Spleen (tissue), 11 donors: Measurements from ENCODE around the gene TRPM5. TPM values are rescaled to one million over a fixed set of nuclear protein-coding genes. Genes with fewer than 3 reads are reported as not detected.

Experiments used
- DNase-seq: peaks from one replicate; pipeline ENCODE4 v3.0.0-alpha.2; 2020
- H3K27ac ChIP-seq, 8 donors: fragments of 200-600 bp; sonication (generic) in 7 of 8; 1 replicate in 4 of 8; 2 replicates in 4 of 8; pipeline versions ENCODE4 v1.5.0 to v1.8.0; 2016 to 2021; ENCODE audit warnings: inconsistent platforms in 4 of 8, mild to moderate bottlenecking in 4 of 8, moderate library complexity in 1 of 8
- H3K27me3 ChIP-seq, 7 donors: fragments of 200-600 bp; sonication (generic) in 6 of 7; replicated peaks in 1 of 7; 1 replicate in 4 of 7; 2 replicates in 3 of 7; pipeline versions ENCODE4 v1.5.0 to v1.8.0; 2016 to 2021; ENCODE audit warnings: inconsistent platforms in 3 of 7, mild to moderate bottlenecking in 1 of 7
- H3K36me3 ChIP-seq, 6 donors: fragments of 200-600 bp; sonication (generic) in 5 of 6; 1 replicate in 4 of 6; 2 replicates in 2 of 6; pipeline versions ENCODE4 v1.5.0 to v1.8.0; 2016 to 2021; ENCODE audit warnings: inconsistent platforms in 2 of 6
- H3K4me1 ChIP-seq, 6 donors: fragments of 200-600 bp; sonication (generic) in 5 of 6; 1 replicate in 3 of 6; 2 replicates in 3 of 6; pipeline versions ENCODE4 v1.5.0 to v1.8.0; 2016 to 2021; ENCODE audit warnings: inconsistent platforms in 3 of 6
- H3K4me3 ChIP-seq, 8 donors: fragments of 200-600 bp; sonication (generic) in 7 of 8; 1 replicate in 4 of 8; 2 replicates in 4 of 8; pipeline versions ENCODE4 v1.5.0 to v1.8.0; 2016 to 2021; ENCODE audit warnings: inconsistent platforms in 4 of 8, mild to moderate bottlenecking in 4 of 8, moderate library complexity in 2 of 8
- H3K9me3 ChIP-seq, 8 donors: fragments of 200-600 bp; sonication (generic) in 7 of 8; 1 replicate in 4 of 8; 2 replicates in 4 of 8; pipeline versions ENCODE4 v1.5.0 to v1.8.0; 2016 to 2021; ENCODE audit warnings: inconsistent platforms in 4 of 8
- CTCF ChIP-seq, 11 experiments: fragments of 200-600 bp in 7 of 11; fragments of 450-650 bp in 4 of 11; sonication (generic) in 4 of 11; IDR thresholded peaks in 8 of 11; conservative IDR thresholded peaks in 3 of 11; 1 replicate in 7 of 11; 2 replicates in 4 of 11; pipeline versions ENCODE4 v1.4.0 to v1.8.0; 2016 to 2021; ENCODE audit warnings: antibody characterized with exemption in 11 of 11, inconsistent platforms in 4 of 11, mild to moderate bottlenecking in 1 of 11
- POLR2A ChIP-seq, 3 donors: fragments of 450-650 bp; IDR thresholded peaks; one replicate each; pipeline ENCODE4 v1.5.1; 2017; ENCODE audit warnings: antibody characterized with exemption in 3 of 3, mild to moderate bottlenecking in 1 of 3
- POLR2AphosphoS5 ChIP-seq, 3 donors: sonication (generic); formaldehyde crosslinking; IDR thresholded peaks; one replicate each; pipeline ENCODE4 v1.5.1; 2017; ENCODE audit warnings: antibody characterized with exemption in 3 of 3
- WGBS, 5 donors: extraction: QIAGEN DNeasy Blood & Tissue Kit in 3 of 5; methylation state at CpG; one replicate each; pipeline versions ENCODE4 v1.1.5 to v1.1.7; 2013 to 2018; 5-methylcytosine and 5-hydroxymethylcytosine counted together
- intact Hi-C: fragments of 100-400 bp; cut with DNase I; formaldehyde crosslinking; loops from one replicate; pipeline ENCODE4 v1.15.0; 2023; ENCODE audit warnings: low total_unique reads
- polyA plus RNA-seq, 3 donors: library from polyadenylated mRNA; stranded (reverse); fragments of 200-250 nt; gene quantifications; one replicate each; pipeline ENCODE4 v1.2.1, GENCODE V29; 2013
- total RNA-seq, 7 donors: library from RNA; depleted of rRNA in 3 of 7; stranded (reverse); fragments of >200 nt in 3 of 7; fragmentation: NEBNext Ultra II Directional in 4 of 7; extraction: Animal tissue kit (Norgen Biotek cat#: 25700) in 4 of 7; gene quantifications; one replicate each; pipeline versions ENCODE4 v1.1.0 to v1.2.1, GENCODE V29; 2016 to 2021
- donor health status: healthy with polysubstance abuse.
- donor health status: DM: no; HTN: no; CAD: no; lungs with moderate emphysema.
- donor health status: DM: no; HTN: no; CAD: no.
- donor health status: Bipolar disorder and iron deficiency.
- donor health status: healthy.
- donor health status: DM: no; HTN: no; CAD: no.
- donor health status: DM: yes; HTN: yes; CAD: no.

TRPM5 gene
- total and polyA plus RNA-seq, 10 donors, result 0.02 to 0.28 (median 0.16) TPM; not detected in 4

DNA sequence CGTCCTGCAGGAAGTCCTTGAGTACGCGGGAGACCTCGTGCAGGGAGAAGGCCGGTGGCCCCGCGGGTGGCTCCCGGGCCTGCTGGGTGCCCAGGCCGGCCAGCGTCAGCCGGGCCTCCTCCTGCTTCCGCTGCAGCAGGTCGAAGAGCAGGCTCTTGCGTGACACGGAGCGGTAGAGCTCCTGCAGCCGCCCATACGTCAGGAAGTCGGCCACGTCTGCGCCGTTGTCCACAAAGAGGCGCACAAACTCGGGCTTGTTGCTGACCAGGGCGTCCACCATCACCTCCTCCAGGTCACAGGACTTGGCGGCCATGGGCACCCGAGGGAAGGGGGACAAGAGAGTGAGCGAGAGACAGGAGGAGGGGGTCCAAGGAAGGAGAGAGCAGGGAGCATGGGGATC is 29.1 kb downstream of the TRPM5 start:
- intact Hi-C loops, result no loop called here
- 78 to 86% (median 83%) methylated on average over 27 to 28 of the region's 28 CpGs for WGBS, 5 donors
- no peak overlapping the region for H3K27ac ChIP-seq
- DNase-seq, result no peak
- peaks cover 0 to 16% (median 0%) of the 10 kb centered on the region in 7 donors for H3K27me3 ChIP-seq
- TF ChIP-seq POLR2AphosphoS5 (IDR thresholded peaks at IDR 0.05), result no peak
- no peak for TF ChIP-seq CTCF (IDR thresholded peaks at IDR 0.05 in 8 of 11, conservative IDR thresholded peaks at IDR 0.05 in 3 of 11)
- TF ChIP-seq POLR2A (IDR thresholded peaks at IDR 0.05), result no peak
- H3K9me3 ChIP-seq, result no peaks in the 10 kb centered on the region
- no peaks in the 10 kb centered on the region for H3K36me3 ChIP-seq
- no peak overlapping the region for H3K4me3 ChIP-seq
- H3K4me1 ChIP-seq, result peaks cover 0 to 11% (median 7%) of the 10 kb centered on the region in 6 donors

DNA sequence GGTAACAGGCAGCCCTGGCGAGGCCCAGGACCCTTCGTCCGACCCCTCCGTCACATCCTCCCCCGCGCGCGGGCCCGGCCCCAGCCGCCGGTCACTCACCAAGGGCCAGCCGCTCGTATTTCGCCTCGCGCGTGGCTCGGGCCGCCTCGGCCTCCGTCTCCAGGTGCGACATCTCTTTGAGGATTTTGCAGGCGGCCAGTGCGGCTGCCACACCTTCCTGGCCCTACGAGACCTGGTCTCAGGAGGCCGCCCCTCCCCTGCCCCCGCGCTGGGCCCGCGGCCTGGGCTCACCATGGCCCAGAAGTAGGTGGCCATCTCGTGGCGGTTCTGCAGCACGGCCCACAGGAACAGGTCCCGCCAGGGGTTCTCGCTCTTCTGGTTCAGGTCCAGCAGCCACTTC is 29.7 kb downstream of the TRPM5 start:
- peaks cover 0 to 15% (median 0%) of the 10 kb centered on the region in 7 donors for H3K27me3 ChIP-seq
- H3K27ac ChIP-seq, result no peak overlapping the region
- H3K9me3 ChIP-seq, result no peaks in the 10 kb centered on the region
- intact Hi-C loops, result no loop called here
- 87 to 95% (median 91%) methylated on average over 23 to 35 of the region's 35 CpGs for WGBS, 5 donors
- H3K4me3 ChIP-seq, result no peak overlapping the region
- H3K36me3 ChIP-seq, result no peaks in the 10 kb centered on the region
- TF ChIP-seq POLR2A (IDR thresholded peaks at IDR 0.05) (no peak), POLR2AphosphoS5 (IDR thresholded peaks at IDR 0.05) (no peak), CTCF (IDR thresholded peaks at IDR 0.05 in 8 of 11, conservative IDR thresholded peaks at IDR 0.05 in 3 of 11) (no peak)
- peaks cover 0 to 6% (median 2%) of the 10 kb centered on the region in 6 donors for H3K4me1 ChIP-seq
- no peak for DNase-seq

- 71 to 92% (median 89%) methylated on average over 18 to 43 of the region's 43 CpGs for WGBS, 5 donors
- no peak for DNase-seq
- Histone ChIP-seq H3K4me1 (no peaks in the 10 kb centered on the region), H3K36me3 (no peaks in the 10 kb centered on the region), H3K27ac (no peak overlapping the region), H3K27me3 (peaks cover 0 to 15% (median 0%) of the 10 kb centered on the region in 7 donors), H3K4me3 (no peak overlapping the region), H3K9me3 (no peaks in the 10 kb centered on the region)
- intact Hi-C loops, result no loop called here
- TF ChIP-seq CTCF (IDR thresholded peaks at IDR 0.05 in 8 of 11, conservative IDR thresholded peaks at IDR 0.05 in 3 of 11), result no peak
- TF ChIP-seq POLR2A (IDR thresholded peaks at IDR 0.05), result no peak
- no peak for TF ChIP-seq POLR2AphosphoS5 (IDR thresholded peaks at IDR 0.05)
Measured at GRCh38 chr11:2413742-2414579, 30.4 kb downstream of the TRPM5 start.

DNA sequence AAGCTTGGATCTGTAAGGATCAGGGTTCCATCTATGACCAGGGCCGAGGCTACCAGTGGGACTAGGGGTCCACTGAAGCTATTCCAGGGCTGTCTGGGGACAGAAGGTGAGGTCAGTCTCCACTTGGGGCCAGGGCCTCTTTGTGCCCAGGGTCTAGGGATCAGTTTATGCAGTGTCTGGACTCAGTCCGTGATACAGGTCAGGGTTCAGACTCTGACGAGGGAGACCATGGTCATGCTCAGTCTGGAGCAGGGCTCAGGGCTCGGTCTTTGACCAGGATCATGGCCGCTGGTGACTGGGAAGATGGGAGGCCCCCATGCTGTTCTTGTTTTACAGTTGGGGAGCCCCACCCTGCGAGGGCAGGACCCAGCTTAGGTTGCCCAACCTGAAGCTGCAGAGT is 32.0 kb downstream of the TRPM5 start:
- no peak for DNase-seq

More for the DNA sequence above, 32.0 kb downstream of the TRPM5 start:
- Histone ChIP-seq H3K9me3 (no peaks in the 10 kb centered on the region), H3K4me1 (no peaks in the 10 kb centered on the region), H3K27me3 (peaks cover 0 to 15% (median 0%) of the 10 kb centered on the region in 7 donors), H3K27ac (no peak overlapping the region), H3K4me3 (no peak overlapping the region), H3K36me3 (no peaks in the 10 kb centered on the region)
- intact Hi-C loops, result no loop called here
- TF ChIP-seq CTCF (IDR thresholded peaks at IDR 0.05 in 8 of 11, conservative IDR thresholded peaks at IDR 0.05 in 3 of 11), result no peak
- TF ChIP-seq POLR2A (IDR thresholded peaks at IDR 0.05), result no peak
- no peak for TF ChIP-seq POLR2AphosphoS5 (IDR thresholded peaks at IDR 0.05)
- WGBS, 5 donors, result 85 to 93% (median 86%) methylated on average over 3 to 6 of the region's 6 CpGs; no CpG with 5 or more reads in 1 of the 5 donors
